MCF 10A (cell line): Measurements from ENCODE around the gene CUEDC1. TPM values are rescaled to one million over a fixed set of nuclear protein-coding genes. Genes with fewer than 3 reads are reported as not detected.

Experiments used
- BruUV-seq: library from RNA; stranded (reverse); fragments of 400-500 nt; replicated peaks from 2 replicates; lab custom pipeline; 2021; lab: Mats Ljungman, UMichigan
- CTCF ChIA-PET: fragments of 300-600 bp; sonication (Branson Sonifier 250); formaldehyde crosslinking; extraction: SDS; loops from one replicate; lab custom pipeline; 2021; ENCODE audit warnings: antibody characterized with exemption, inconsistent platforms; lab: Yijun Ruan, JAX
- POLR2A ChIA-PET: fragments of 300-600, 350-650 bp; sonication (Branson Sonifier 250); formaldehyde crosslinking; extraction: SDS; loops from one replicate; lab custom pipeline; 2020; ENCODE audit warnings: antibody characterized with exemption, inconsistent platforms; lab: Yijun Ruan, JAX
- DNase-seq: peaks from one replicate; pipeline ENCODE4 v3.0.0-alpha.2; 2018; ENCODE audit not compliant: unreplicated experiment
- H3K27ac Mint-ChIP-seq: one replicate; pipeline ENCODE4 v1.8.0; 2022; ENCODE audit warnings: mild to moderate bottlenecking, low read depth, mixed read lengths; ENCODE audit not compliant: unreplicated experiment
- H3K27me3 Mint-ChIP-seq: one replicate; pipeline ENCODE4 v1.8.0; 2022; ENCODE audit warnings: mixed read lengths; ENCODE audit not compliant: insufficient read depth, unreplicated experiment
- H3K36me3 Mint-ChIP-seq: one replicate; pipeline ENCODE4 v1.8.0; 2022; ENCODE audit warnings: mild to moderate bottlenecking, moderate library complexity, mixed read lengths; ENCODE audit not compliant: insufficient read depth, unreplicated experiment
- H3K4me1 Mint-ChIP-seq: one replicate; pipeline ENCODE4 v1.8.0; 2022; ENCODE audit warnings: mixed read lengths; ENCODE audit not compliant: insufficient read depth, unreplicated experiment
- H3K4me3 Mint-ChIP-seq: one replicate; pipeline ENCODE4 v1.8.0; 2022; ENCODE audit warnings: mild to moderate bottlenecking, moderate library complexity, mixed read lengths; ENCODE audit not compliant: unreplicated experiment
- H3K9me3 Mint-ChIP-seq: one replicate; pipeline ENCODE4 v1.8.0; 2022; ENCODE audit warnings: mixed read lengths; ENCODE audit not compliant: unreplicated experiment
- CTCF ChIP-seq: fragments of 200-600 bp; IDR thresholded peaks from one replicate; pipeline ENCODE4 v1.8.0; 2022; ENCODE audit warnings: antibody characterized with exemption, mild to moderate bottlenecking; ENCODE audit not compliant: unreplicated experiment
- intact Hi-C: fragments of 100-400 bp; cut with micrococcal nuclease; formaldehyde crosslinking; loops from 2 replicates; pipeline ENCODE4 v1.14.1; 2022
- total RNA-seq: library from RNA; stranded (reverse); gene quantifications from 2 replicates; pipeline ENCODE4 v1.2.3, GENCODE V29; 2022

Gene CUEDC1
- total RNA-seq, 1 experiment from 2014 or later = 15.6 TPM

GRCh38 chr17:57994436-57994835 lies 39.2 kb upstream of the CUEDC1 start:
- no peaks in the 10 kb centered on the region for H3K9me3 Mint-ChIP-seq
- H3K4me1 Mint-ChIP-seq = peaks cover 10% of the 10 kb centered on the region
- H3K4me3 Mint-ChIP-seq = no peak overlapping the region
- peaks cover 47% of the 10 kb centered on the region for H3K36me3 Mint-ChIP-seq
- H3K27me3 Mint-ChIP-seq = no peaks in the 10 kb centered on the region
- no TSS peak for BruUV-seq
- no peak for DNase-seq
- H3K27ac Mint-ChIP-seq = no peak overlapping the region
- ChIA-PET CTCF (interaction anchor here (0.6 to 15.6 kb wide), 12 partner anchors 41 to 886 kb away, joined by 3 to 418 read pairs (median 4); partner anchors contain the start of gene MRPS23), POLR2A (interaction anchor here (0.6 to 6.5 kb wide), 12 partner anchors 8 to 825 kb away, joined by 3 to 52 read pairs (median 5); partner anchors contain the start of genes MRPS23 and SRSF1)
- intact Hi-C loops = loop anchor here (2.0 to 10.0 kb wide), 2 partner anchors 102 to 890 kb away; no protein-coding TSS in a partner anchor
- no peak for TF ChIP-seq CTCF

GRCh38 chr17:57993471-57994365 lies 38.5 kb upstream of the CUEDC1 start:
- no peak for DNase-seq
- intact Hi-C loops = loop anchor here (2.0 to 10.0 kb wide), 2 partner anchors 101 to 889 kb away; no protein-coding TSS in a partner anchor
- ChIA-PET CTCF (interaction anchor here (0.5 to 15.6 kb wide), 11 partner anchors 11 to 160 kb away, joined by 3 to 418 read pairs (median 4); partner anchors contain the start of gene MRPS23), POLR2A (interaction anchor here (0.6 to 6.5 kb wide), 15 partner anchors 8 to 896 kb away, joined by 3 to 52 read pairs (median 4); partner anchors contain the start of genes MRPS23 and SRSF1)
- Mint-ChIP-seq H3K4me1 (peaks cover 17% of the 10 kb centered on the region), H3K9me3 (no peaks in the 10 kb centered on the region), H3K4me3 (no peak overlapping the region), H3K36me3 (peaks cover 47% of the 10 kb centered on the region), H3K27ac (peak overlapping the region; percentile 64), H3K27me3 (no peaks in the 10 kb centered on the region)
- TF ChIP-seq CTCF = no peak
- no TSS peak for BruUV-seq

GRCh38 chr17:57991537-57991936 lies 36.3 kb upstream of the CUEDC1 start:
- POLR2A ChIA-PET = interaction anchor here (0.5 to 4.3 kb wide), 11 partner anchors 8 to 141 kb away, joined by 3 to 62 read pairs (median 4); partner anchors contain the start of genes MRPS23 and SRSF1
- H3K9me3 Mint-ChIP-seq = no peaks in the 10 kb centered on the region
- H3K27ac Mint-ChIP-seq = peak overlapping the region; percentile 61
- CTCF ChIA-PET = interaction anchor here (0.5 to 15.6 kb wide), 5 partner anchors 10 to 148 kb away, joined by 3 to 418 read pairs (median 3); partner anchors contain the start of gene MRPS23
- BruUV-seq = no TSS peak
- no peak for TF ChIP-seq CTCF
- no peaks in the 10 kb centered on the region for H3K27me3 Mint-ChIP-seq
- intact Hi-C loops = loop anchor here (10.0 kb wide), 1 partner anchor 887 kb away; no protein-coding TSS in a partner anchor
- H3K4me3 Mint-ChIP-seq = no peak overlapping the region
- peaks cover 34% of the 10 kb centered on the region for H3K36me3 Mint-ChIP-seq
- DNase-seq = no peak
- H3K4me1 Mint-ChIP-seq = peaks cover 19% of the 10 kb centered on the region

GRCh38 chr17:57990037-57990436 lies 34.8 kb upstream of the CUEDC1 start:
- CTCF ChIA-PET = interaction anchor here (0.6 to 15.6 kb wide), 7 partner anchors 9 to 156 kb away, joined by 3 to 418 read pairs (median 4); partner anchors contain the start of gene MRPS23
- Mint-ChIP-seq H3K4me3 (no peak overlapping the region), H3K27ac (no peak overlapping the region), H3K9me3 (no peaks in the 10 kb centered on the region), H3K27me3 (no peaks in the 10 kb centered on the region), H3K36me3 (peaks cover 23% of the 10 kb centered on the region), H3K4me1 (peaks cover 23% of the 10 kb centered on the region)
- intact Hi-C loops = loop anchor here (10.0 kb wide), 1 partner anchor 885 kb away; no protein-coding TSS in a partner anchor
- TF ChIP-seq CTCF = no peak
- POLR2A ChIA-PET = interaction anchor here (0.7 to 3.6 kb wide), 16 partner anchors 9 to 140 kb away, joined by 3 to 62 read pairs (median 6); partner anchors contain the start of genes MRPS23 and SRSF1
- DNase-seq = no peak
- no TSS peak for BruUV-seq
